Activated CD8-positive, alpha-beta T cell treated with anti-CD3 and anti-CD28 coated beads for 36 hours (primary cell): Measurements from ENCODE around the gene KRTAP2-4. TPM values are rescaled to one million over a fixed set of nuclear protein-coding genes. Genes with fewer than 3 reads are reported as not detected.
"Not testable (repeated sequence)": the region's sequence is repeated elsewhere in the genome, so short reads cannot be mapped to it uniquely, and the experiment has no call there.

Experiments used
- ATAC-seq: fragments of 200-7000 bp; cut with Tn5 transposase; one replicate; pipeline ENCODE4 v1.10.0; 2021; ENCODE audit warnings: mild to moderate bottlenecking, moderate library complexity
- CTCF ChIA-PET: fragments of 350-600 bp; sonication (Branson Sonifier 250); formaldehyde crosslinking; loops from one replicate; lab custom pipeline; 2021; ENCODE audit warnings: antibody characterized with exemption; lab: Charles Lee
- POLR2A ChIA-PET: fragments of 350-600 bp; sonication (Branson Sonifier 250); formaldehyde crosslinking; loops from one replicate; lab custom pipeline; 2021; ENCODE audit warnings: antibody characterized with exemption; lab: Charles Lee
- DNase-seq: peaks from one replicate; pipeline ENCODE4 v3.0.0-alpha.2; 2020
- H3K27ac Mint-ChIP-seq: one replicate; pipeline ENCODE4 v1.8.0; 2021; ENCODE audit warnings: mild to moderate bottlenecking, mixed read lengths
- H3K27me3 Mint-ChIP-seq: one replicate; pipeline ENCODE4 v1.8.0; 2021; ENCODE audit warnings: mixed read lengths
- H3K36me3 Mint-ChIP-seq: one replicate; pipeline ENCODE4 v1.8.0; 2021; ENCODE audit warnings: low read depth, mixed read lengths
- H3K4me1 Mint-ChIP-seq: one replicate; pipeline ENCODE4 v1.8.0; 2021; ENCODE audit warnings: low read depth, mixed read lengths
- H3K4me3 Mint-ChIP-seq: one replicate; pipeline ENCODE4 v1.8.0; 2021; ENCODE audit warnings: mild to moderate bottlenecking, moderate library complexity, mixed read lengths
- H3K9me3 Mint-ChIP-seq: one replicate; pipeline ENCODE4 v1.8.0; 2021; ENCODE audit warnings: mixed read lengths
- intact Hi-C: fragments of 100-400 bp; cut with micrococcal nuclease; formaldehyde crosslinking; loops from one replicate; pipeline ENCODE4 v1.10.0; 2022
- total RNA-seq, 2 experiments: library from RNA; stranded (reverse); gene quantifications; one replicate each; pipeline ENCODE4 v1.2.3, GENCODE V29; 2021
- TF ChIP-seq, protein P1 (sequence below): fragments of 200-600 bp; IDR thresholded peaks from one replicate; pipeline ENCODE4 v1.8.0; 2022; ENCODE audit warnings: antibody characterized with exemption, mild to moderate bottlenecking

Gene KRTAP2-4
- total RNA-seq, 2 experiments from 2014 or later: not detected

DNA sequence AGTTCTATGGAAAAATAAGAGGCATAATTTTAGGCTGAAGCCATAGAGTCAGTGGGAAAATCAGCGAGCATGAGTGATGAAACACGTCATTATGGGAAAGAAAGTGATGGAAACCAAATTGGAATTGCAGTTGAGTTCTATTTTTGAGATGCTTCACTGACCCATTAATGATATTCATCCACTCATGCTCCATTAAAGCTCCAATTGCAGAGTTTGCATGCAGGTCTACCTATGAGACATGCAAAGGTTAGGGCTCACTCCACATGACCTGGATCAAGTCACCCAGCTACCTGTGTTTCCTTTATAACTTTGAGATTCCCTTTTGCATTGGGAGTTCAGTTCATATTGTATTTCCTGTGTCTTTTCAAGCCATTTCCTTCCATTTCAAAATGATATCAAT is 8.0 kb upstream of the KRTAP2-4 start:
- ChIA-PET CTCF (no interaction called here), POLR2A (no interaction called here)
- intact Hi-C loops: no loop called here
- Mint-ChIP-seq H3K4me1 (no peaks in the 10 kb centered on the region), H3K9me3 (no peaks in the 10 kb centered on the region), H3K36me3 (no peaks in the 10 kb centered on the region), H3K27ac (no peak overlapping the region), H3K27me3 (peaks cover 9% of the 10 kb centered on the region), H3K4me3 (no peak overlapping the region)
- DNase-seq: no peak
- TF ChIP-seq, protein P1, sequence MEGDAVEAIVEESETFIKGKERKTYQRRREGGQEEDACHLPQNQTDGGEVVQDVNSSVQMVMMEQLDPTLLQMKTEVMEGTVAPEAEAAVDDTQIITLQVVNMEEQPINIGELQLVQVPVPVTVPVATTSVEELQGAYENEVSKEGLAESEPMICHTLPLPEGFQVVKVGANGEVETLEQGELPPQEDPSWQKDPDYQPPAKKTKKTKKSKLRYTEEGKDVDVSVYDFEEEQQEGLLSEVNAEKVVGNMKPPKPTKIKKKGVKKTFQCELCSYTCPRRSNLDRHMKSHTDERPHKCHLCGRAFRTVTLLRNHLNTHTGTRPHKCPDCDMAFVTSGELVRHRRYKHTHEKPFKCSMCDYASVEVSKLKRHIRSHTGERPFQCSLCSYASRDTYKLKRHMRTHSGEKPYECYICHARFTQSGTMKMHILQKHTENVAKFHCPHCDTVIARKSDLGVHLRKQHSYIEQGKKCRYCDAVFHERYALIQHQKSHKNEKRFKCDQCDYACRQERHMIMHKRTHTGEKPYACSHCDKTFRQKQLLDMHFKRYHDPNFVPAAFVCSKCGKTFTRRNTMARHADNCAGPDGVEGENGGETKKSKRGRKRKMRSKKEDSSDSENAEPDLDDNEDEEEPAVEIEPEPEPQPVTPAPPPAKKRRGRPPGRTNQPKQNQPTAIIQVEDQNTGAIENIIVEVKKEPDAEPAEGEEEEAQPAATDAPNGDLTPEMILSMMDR: no peak
- no peak for ATAC-seq

DNA sequence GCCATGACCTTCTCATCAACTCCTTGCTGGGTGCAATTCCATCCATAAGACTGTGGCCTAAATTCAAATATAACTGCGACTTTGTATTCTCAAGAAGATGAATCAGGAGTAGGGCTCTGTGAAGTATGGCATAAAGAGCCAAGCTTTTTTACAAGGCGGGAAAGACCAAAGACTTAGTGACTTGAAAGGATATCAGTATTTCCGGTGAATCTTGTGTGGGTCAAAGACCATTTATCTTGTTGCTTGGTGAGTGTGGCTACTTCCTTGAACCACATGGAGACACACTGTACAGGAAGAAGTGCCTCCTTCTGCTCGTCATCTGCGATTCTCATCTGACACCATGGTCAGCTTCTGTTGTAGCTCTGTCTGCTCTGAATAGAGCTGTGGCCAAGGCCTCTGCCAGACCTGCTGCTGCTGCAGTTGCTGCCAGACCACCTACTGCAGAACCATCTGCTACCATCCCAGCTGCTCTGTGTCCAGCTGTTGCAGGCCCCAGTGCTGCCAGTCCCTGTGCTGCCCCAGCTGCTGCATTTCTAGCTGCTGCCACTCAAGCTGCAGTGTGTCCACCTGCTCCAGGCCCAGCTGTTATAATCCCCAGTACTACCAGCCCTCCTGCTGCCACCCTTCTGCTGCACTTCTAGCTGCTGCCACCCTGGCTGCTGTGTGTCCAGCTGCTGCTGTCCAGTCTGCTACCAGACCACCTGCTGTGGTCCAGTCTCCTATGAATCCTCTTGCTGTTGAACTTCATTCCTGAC is 6.1 kb upstream of the KRTAP2-4 start:
- no peak overlapping the region for H3K27ac Mint-ChIP-seq
- intact Hi-C loops: no loop called here
- ChIA-PET CTCF (interaction anchor here (0.5 kb wide), 1 partner anchor 129 kb away, joined by 3 read pairs; no protein-coding TSS in a partner anchor), POLR2A (no interaction called here)
- DNase-seq (no peak), ATAC-seq (no peak)
- no peaks in the 10 kb centered on the region for H3K36me3 Mint-ChIP-seq
- peaks cover 8% of the 10 kb centered on the region for H3K27me3 Mint-ChIP-seq
- H3K4me1 Mint-ChIP-seq: no peaks in the 10 kb centered on the region
- no peaks in the 10 kb centered on the region for H3K9me3 Mint-ChIP-seq
- H3K4me3 Mint-ChIP-seq: no peak overlapping the region
- TF ChIP-seq, protein P1: no peak

DNA sequence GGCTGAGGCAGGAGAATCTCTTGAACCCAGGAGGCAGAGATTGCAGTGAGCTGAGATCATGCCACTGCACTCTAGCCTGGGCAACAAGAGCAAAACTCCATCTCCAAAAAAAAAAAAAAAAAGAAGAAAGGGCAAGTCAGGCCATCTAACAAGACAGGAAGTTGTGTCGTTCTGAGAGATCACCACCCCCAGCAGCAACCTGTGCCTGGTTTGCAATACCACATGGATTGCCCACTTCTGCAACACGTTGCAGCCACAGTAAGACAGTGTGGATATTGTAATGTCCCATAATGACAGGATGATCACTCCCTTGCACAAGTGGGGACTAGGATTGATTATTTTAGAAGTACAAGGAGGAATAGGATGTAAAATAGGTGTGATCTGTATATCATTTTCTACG is 3.4 kb upstream of the KRTAP2-4 start:
- no peaks in the 10 kb centered on the region for H3K4me1 Mint-ChIP-seq

DNA sequence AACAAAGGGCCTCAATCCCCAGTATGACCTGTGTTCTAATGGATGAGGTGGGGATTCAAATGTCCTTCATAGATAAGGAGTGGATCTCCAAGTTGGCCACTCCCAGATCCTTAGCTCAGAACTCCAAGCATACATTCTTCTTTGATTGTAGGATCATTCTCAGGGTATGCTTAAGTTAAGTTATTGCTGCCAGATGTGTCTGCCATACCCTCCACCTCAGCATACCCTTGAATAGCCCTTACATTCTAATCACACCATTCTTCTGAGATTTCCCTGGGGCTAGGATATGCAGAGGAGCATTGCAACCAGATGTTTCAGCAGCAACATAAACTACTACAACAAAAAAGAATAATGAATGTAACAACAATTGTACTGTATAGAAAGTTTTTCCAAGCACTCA is 1.6 kb upstream of the KRTAP2-4 start:
- ATAC-seq: no peak
- H3K36me3 Mint-ChIP-seq: no peaks in the 10 kb centered on the region
- ChIA-PET POLR2A (no interaction called here), CTCF (no interaction called here)
- TF ChIP-seq, protein P1: no peak
- H3K27me3 Mint-ChIP-seq: peaks cover 2% of the 10 kb centered on the region
- no peak overlapping the region for H3K27ac Mint-ChIP-seq
- intact Hi-C loops: no loop called here
- H3K4me1 Mint-ChIP-seq: no peaks in the 10 kb centered on the region
- no peak for DNase-seq
- H3K4me3 Mint-ChIP-seq: no peak overlapping the region
- H3K9me3 Mint-ChIP-seq: no peaks in the 10 kb centered on the region

More for the DNA sequence above, 3.4 kb upstream of the KRTAP2-4 start:
- H3K36me3 Mint-ChIP-seq: no peaks in the 10 kb centered on the region
- POLR2A ChIA-PET: no interaction called here
- TF ChIP-seq, protein P1: no peak
- H3K9me3 Mint-ChIP-seq: no peaks in the 10 kb centered on the region
- no peaks in the 10 kb centered on the region for H3K27me3 Mint-ChIP-seq
- DNase-seq (no peak), ATAC-seq (no peak)
- H3K4me3 Mint-ChIP-seq: no peak overlapping the region
- intact Hi-C loops: no loop called here
- H3K27ac Mint-ChIP-seq: no peak overlapping the region
- CTCF ChIA-PET: no interaction called here

DNA sequence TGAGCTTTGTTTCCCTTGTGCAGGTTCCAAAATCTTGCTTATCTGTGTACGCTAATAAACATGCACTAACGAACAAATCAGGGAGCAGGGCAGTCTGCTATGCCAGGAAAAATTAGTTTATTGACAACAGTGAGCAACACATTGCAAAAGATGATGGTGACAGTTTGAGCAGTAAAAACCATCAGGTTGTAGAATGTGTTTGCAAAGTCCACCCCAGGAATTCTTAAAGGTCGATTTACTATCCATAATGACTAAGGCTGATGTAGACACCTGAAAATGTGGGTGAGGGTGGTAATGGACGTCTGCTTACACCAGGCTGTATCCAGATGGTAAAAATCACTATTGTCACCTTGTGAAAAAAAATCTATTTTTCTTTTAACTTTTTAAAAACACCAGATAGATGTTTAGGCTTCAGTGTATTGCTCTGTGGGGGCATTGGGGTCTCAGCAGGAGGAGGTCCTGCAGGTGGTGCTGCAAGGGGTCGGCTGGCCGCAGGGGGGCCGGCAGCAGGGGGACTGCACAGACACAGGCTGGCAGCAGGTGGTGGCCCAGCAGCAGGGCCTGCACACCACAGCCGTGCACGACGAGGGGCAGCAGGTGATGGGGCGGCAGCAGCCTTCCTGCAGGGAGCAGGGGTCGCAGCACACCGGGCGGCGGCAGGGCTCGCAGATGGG is 526 bp downstream of the KRTAP2-4 start:
- intact Hi-C loops, H3K36me3 Mint-ChIP-seq, ATAC-seq, CTCF ChIA-PET, POLR2A ChIA-PET, H3K4me1 Mint-ChIP-seq, H3K9me3 Mint-ChIP-seq, DNase-seq, H3K4me3 Mint-ChIP-seq, H3K27ac Mint-ChIP-seq: not testable (repeated sequence)
- H3K27me3 Mint-ChIP-seq: peaks cover 14% of the 10 kb centered on the region
